Renal pelvis (tissue), 12 donors: ENCODE measurements around the gene CXCL9. TPM values are rescaled to one million over a fixed set of nuclear protein-coding genes. Genes with fewer than 3 reads are reported as not detected.
A peak's percentile ranks its signal among the peaks of the same experiment; 100 is the strongest.
"Not testable (repeated sequence)": the region's sequence is repeated elsewhere in the genome, so short reads cannot be mapped to it uniquely, and the experiment has no call there.

ENCODE experiments used
- DNase-seq: peaks from one replicate; pipeline ENCODE4 v3.0.0-alpha.2; 2013
- long read RNA-seq, 16 experiments: transcript quantifications; one replicate each; lab custom pipeline, GENCODE V29; 2026
- polyA plus RNA-seq, 3 donors: library from polyadenylated mRNA; unstranded; fragments of 120-200 nt; gene quantifications; one replicate each; pipeline ENCODE4 v1.2.1, GENCODE V29; 2013; ENCODE audit not compliant: insufficient read length in 3 of 3

CXCL9 gene
- not detected for polyA plus RNA-seq
- long read RNA-seq, donor 1: 0 reads
- long read RNA-seq, donor 2: 0 reads
- long read RNA-seq, donor 3: 0 reads
- long read RNA-seq, donor 4: 0 reads
- long read RNA-seq, donor 5: 0 reads
- long read RNA-seq, donor 6: 0 reads
- long read RNA-seq, donor 7: 0 reads
- long read RNA-seq, donor 8: 0 reads
- long read RNA-seq, donor 9: 0 reads
- long read RNA-seq, donor 10: 0 reads
- long read RNA-seq, donor 11: 0 reads
- long read RNA-seq, donor 12: 0 reads
- long read RNA-seq, donor 13: 0 reads
- long read RNA-seq, donor 14: 0 reads
- long read RNA-seq, donor 15: 0 reads
- long read RNA-seq, donor 16: 0 reads

DNA sequence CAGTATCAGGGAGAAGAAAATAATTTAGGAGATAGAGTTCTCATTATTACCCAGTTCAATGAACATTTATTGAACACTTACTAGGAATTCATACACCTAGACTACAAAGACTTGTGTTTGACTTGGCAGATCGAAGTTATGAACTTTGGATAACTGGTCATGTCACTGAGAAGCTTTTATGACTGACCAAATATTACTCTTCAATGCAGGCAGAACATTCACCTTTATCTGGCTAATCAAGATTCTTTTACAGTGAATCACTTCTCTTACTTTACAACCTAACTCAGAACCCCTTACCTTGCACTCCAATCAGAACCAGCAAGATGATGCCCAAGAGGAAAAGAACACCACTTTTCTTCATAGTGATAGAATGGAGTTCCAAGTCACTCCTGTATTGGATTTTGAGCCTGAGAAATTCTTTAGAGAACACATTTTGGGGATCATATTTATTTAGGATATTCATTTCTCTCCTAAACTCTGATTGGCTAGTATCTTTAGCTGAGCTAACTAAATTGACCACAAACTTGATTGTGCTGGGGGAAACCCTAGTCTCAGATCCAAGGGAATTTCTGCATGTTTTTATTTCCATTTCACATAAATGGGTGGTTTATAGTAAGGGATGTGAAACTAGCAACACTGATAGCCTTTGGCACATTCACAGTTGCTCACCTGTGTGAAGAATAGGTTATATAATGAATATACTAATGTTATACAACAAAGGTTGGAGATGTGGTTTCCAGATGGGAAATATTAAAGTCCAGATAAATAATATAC is at the start of gene CXCL9:
Gene CXCL9, minus strand, starts transcription at position 421 of the 774 bp plus-strand sequence. Its CDS starts 60 bp downstream, at position 361.
- DNase-seq: no peak

GRCh38 chr4:76055421-76055820 is 48.1 kb upstream of the CXCL9 start:
- no peak for DNase-seq

- no peak for DNase-seq
These were observed 47.7 kb upstream of the CXCL9 start for GRCh38 chr4:76055016-76055415.

DNA sequence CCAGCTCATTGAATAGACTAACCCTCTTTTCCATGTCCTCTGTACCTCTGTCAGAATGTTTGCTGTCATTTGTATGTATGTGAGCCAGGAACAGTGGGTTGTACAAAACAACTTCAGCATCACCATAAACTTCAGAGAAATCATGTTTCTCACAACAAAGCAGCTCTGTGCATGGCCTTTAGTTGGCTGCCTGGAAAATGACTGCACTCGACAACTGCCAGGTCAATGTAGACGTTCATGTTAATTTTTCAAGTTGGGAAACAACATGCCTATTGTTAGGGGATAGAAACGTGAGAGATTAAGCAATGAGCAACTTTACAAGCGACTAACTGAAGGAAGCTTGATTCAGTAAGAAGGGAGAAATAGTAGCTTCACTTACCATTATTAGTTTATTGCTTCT is 46.4 kb upstream of the CXCL9 start:
- no peak for DNase-seq

- not testable (repeated sequence) for DNase-seq
These were observed 43.3 kb upstream of the CXCL9 start for GRCh38 chr4:76050560-76051050.

DNA sequence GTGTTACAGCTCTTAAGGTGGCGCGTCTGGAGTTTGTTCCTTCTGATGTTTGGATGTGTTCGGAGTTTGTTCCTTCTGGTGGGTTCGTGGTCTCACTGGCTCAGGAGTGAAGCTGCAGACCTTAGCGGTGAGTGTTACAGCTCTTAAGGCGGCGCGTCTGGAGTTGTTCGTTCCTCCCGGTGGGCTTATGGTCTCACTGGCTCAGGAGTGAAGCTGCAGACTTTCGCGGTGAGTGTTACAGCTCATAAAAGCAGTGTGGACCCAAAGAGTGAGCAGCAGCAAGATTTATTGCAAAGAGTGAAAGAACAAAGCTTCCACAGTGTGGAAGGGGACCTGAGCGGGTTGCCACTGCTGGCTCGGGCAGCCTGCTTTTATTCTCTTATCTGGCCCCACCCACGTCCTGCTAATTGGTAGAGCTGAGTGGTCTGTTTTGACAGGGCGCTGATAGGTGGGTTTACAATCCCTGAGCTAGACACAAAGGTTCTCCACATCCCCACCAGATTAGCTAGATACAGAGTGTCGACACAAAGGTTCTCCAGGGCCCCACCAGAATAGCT is 42.6 kb upstream of the CXCL9 start:
- DNase-seq: not testable (repeated sequence)

DNA sequence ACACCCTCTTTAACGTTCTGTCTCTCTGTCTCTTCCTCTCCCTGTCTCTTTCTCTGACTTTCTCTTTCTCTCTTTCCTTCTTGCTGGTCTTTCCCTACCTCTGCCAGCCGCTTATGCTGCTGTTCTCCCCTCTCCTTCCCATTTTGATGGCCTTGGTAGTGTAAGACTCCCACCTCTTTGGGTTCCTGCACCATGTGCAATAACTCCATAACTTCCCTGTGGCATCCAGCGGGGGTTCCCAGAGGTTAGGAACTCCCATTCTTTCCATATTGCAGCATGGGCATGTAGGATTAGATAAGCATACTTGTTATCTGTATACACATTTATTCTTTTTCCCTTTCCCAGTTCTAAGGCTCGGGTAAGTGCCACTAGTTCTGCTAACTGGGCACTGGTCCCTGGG is 37.4 kb upstream of the CXCL9 start:
- not testable (repeated sequence) for DNase-seq

DNA sequence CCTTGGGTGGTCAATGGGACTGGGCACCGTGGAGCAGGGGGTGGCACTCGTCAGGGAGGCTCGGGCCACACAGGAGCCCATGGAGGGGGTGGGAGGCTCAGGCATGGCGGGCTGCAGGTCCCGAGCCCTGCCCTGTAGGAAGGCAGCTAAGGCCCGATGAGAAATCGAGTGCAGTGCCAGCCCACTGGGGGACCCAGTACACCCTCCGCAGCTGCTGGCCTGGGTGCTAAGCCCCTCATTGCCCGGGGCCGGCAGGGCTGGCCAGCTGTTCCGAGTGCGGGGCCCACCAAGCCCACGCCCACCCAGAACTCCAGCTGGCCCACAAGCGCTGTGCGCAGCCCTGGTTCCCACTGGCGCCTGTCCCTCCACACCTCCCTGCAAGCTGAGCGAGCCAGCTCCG is 36.0 kb upstream of the CXCL9 start:
- DNase-seq: not testable (repeated sequence)

- not testable (repeated sequence) for DNase-seq
These were observed 35.1 kb upstream of the CXCL9 start for GRCh38 chr4:76042241-76042998.

- no peak for DNase-seq
These were observed 29.5 kb upstream of the CXCL9 start for GRCh38 chr4:76036855-76037254.

DNA sequence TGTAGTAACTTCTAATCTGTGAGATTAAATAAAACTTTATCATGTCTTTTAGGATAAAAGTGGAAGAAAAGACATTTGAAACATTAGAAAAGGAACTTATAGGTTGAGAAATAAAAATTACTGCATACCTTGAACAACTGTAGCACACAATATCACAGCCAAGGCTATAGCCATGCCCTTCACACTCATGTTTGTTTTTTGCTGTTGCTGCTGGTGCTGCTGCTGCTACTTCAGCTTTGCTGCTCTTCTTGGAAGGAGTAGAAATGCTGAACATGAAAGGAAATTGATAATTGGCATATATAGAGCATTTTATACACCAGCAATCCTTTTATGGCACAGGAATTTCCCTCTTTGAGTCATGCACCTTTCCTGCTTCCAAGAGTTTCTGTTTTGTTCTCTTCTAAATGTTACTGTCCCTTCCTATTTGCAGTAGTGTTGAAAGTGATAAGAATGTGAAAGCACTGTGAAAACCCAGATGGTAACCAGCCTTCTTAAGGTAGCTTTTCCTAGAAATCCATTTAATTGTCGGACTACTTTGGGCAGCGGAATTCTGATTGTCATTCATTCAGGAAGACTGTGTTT is 28.6 kb upstream of the CXCL9 start, which contains the start of gene CXCL11:
Gene CXCL11, minus strand, starts transcription at position 272 of the 582 bp plus-strand sequence. Its CDS starts 83 bp downstream, at position 189.
- no peak for DNase-seq

DNA sequence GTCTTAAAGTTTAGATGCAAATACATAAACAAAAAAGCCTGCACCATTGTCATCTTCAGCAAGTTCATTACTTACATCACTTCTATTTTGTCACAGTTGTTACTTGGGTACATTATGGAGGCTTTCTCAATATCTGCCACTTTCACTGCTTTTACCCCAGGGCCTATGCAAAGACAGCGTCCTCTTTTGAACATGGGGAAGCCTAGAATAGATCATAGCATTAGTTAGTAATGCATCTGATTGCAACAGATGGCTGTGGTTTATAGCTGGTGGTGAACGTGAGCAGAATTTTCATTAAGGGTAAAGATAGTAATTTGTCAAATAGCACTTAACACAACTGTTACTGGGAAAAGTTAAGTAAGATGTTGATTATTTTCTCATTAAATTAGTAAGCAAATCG is 27.8 kb upstream of the CXCL9 start:
- DNase-seq: no peak

- no peak for DNase-seq
These were observed 22.0 kb upstream of the CXCL9 start for GRCh38 chr4:76029300-76029699.

GRCh38 chr4:76028350-76028765 is 21.0 kb upstream of the CXCL9 start:
- peak; percentile 30 for DNase-seq

GRCh38 chr4:76024065-76024464 is 16.8 kb upstream of the CXCL9 start:
- no peak for DNase-seq

DNA sequence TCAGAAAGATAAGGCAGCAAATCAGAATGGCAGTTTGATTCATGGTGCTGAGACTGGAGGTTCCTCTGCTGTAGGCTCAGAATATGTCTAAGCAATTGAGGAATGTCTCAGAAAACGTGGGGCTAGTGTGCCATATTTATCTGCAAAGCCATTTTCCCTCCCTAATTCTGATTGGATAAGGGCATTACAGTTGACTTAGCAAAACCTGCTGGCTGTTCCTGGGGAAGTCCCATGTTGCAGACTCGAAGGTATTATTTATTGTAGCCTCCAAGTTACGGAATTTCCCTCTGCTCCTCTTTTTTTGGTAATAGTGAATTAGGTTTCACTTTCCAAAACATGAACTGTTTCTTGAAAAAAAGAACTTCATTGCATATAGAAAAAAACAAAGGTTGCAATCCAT is 16.1 kb upstream of the CXCL9 start, which contains the start of gene CXCL10:
Gene CXCL10, minus strand, starts transcription at position 109 of the 400 bp plus-strand sequence. Its CDS starts 66 bp downstream, at position 43.
- DNase-seq: no peak

- no peak for DNase-seq
These were observed 15.4 kb upstream of the CXCL9 start for GRCh38 chr4:76022677-76023076.

DNA sequence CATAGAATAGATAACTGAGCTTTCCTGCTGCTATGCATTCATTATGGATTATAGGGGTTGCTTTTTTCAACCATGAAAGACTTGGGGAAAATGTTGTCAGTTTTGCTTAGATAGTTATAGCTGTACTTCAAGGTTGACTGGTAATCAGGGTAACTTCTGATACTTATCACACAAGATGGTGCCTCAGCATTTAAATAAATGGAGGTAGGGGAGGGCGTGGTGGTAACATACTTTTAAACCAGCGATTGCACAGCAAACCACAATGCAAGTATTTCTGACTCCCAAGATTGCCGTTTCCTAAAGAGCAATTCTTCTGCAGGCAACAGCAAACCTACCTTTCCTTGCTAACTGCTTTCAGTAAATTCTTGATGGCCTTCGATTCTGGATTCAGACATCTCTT is 14.7 kb upstream of the CXCL9 start:
- no peak for DNase-seq

- DNase-seq: no peak
These were observed 9.9 kb upstream of the CXCL9 start for GRCh38 chr4:76017056-76017686.

GRCh38 chr4:76016393-76016792 is 9.1 kb upstream of the CXCL9 start:
- DNase-seq: no peak

DNA sequence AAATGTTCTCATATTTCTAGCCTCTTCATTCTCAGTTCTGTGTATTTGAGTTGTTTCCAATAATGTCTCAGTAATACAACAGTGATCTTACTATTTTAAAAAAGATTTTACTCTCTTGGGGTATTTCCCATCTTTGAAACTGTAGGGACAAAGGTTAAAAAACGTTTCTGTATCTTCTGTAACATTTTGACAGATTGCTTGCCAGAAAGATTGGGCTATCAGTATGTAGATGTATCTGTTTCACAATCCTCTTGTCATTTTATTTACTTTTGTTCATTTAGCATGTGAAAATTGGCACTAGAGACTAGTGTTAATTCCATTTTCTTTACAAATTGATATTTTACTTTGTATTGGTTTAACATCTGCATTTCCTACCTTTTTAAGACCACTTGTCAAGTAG is 6.2 kb upstream of the CXCL9 start:
- no peak for DNase-seq
